Hepatocyte (in vitro differentiated cells): Measurements from ENCODE around the gene CACNA1B.

Source experiments
- EZH2 ChIP-seq: fragments of 200-600 bp; sonication (generic); IDR thresholded peaks from 2 replicates; pipeline ENCODE4 v1.6.1; 2016; ENCODE audit warnings: antibody characterized with exemption, mild to moderate bottlenecking, borderline replicate concordance
- EZH2phosphoT487 ChIP-seq: fragments of 200-600 bp; sonication (generic); IDR thresholded peaks from one replicate; pipeline ENCODE4 v1.6.1; 2018; ENCODE audit warnings: antibody characterized with exemption, mild to moderate bottlenecking, low read depth, moderate library complexity; ENCODE audit not compliant: unreplicated experiment, severe bottlenecking
- TF ChIP-seq, protein P1 (sequence below): fragments of 200-600 bp; sonication (generic); IDR thresholded peaks from 2 replicates; pipeline ENCODE4 v1.5.1; 2016; ENCODE audit warnings: antibody characterized with exemption, mild to moderate bottlenecking; ENCODE audit not compliant: poor library complexity

DNA sequence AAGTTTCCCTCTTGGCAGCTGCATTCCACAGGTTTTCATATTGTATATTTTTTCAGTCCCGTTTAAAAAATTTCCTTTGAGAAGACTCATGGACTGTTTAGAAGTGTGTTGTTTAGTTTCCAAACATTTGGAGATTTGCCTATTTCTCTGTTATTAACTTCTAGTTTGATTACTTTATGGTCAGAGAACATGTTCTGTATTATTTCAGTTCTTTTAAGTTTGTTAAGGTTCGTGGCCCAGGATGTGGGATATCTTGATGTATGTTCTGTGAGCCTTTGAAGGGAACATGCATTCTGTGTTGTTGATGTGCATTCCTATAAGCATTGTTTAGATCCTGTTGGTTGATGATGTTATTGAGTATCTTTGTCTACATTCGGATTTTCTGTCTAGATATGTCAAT lies 153.6 kb downstream of the CACNA1B start:
- TF ChIP-seq, protein P1, sequence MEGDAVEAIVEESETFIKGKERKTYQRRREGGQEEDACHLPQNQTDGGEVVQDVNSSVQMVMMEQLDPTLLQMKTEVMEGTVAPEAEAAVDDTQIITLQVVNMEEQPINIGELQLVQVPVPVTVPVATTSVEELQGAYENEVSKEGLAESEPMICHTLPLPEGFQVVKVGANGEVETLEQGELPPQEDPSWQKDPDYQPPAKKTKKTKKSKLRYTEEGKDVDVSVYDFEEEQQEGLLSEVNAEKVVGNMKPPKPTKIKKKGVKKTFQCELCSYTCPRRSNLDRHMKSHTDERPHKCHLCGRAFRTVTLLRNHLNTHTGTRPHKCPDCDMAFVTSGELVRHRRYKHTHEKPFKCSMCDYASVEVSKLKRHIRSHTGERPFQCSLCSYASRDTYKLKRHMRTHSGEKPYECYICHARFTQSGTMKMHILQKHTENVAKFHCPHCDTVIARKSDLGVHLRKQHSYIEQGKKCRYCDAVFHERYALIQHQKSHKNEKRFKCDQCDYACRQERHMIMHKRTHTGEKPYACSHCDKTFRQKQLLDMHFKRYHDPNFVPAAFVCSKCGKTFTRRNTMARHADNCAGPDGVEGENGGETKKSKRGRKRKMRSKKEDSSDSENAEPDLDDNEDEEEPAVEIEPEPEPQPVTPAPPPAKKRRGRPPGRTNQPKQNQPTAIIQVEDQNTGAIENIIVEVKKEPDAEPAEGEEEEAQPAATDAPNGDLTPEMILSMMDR: no peak
- no peak for TF ChIP-seq EZH2
- no peak for TF ChIP-seq EZH2phosphoT487
